Stimulated activated CD8-positive, alpha-beta memory T cell treated with anti-CD3 and anti-CD28 coated beads, Interleukin-15, amount 100 ng/mL, for 24 hours (primary cell): ENCODE measurements around the gene REM1.
A peak's percentile ranks its signal among the peaks of the same experiment; 100 is the strongest.
"Not testable (repeated sequence)": the region's sequence is repeated elsewhere in the genome, so short reads cannot be mapped to it uniquely, and the experiment has no call there.

Experiments used
- DNase-seq: peaks from one replicate; pipeline ENCODE4 v3.0.0-alpha.2; 2020; ENCODE audit warnings: low read depth

Gene REM1

GRCh38 chr20:31485450-31486339 lies 10.6 kb downstream of the REM1 start:
- DNase-seq, result no peak

- no peak for DNase-seq
These were observed 13.0 kb downstream of the REM1 start for GRCh38 chr20:31488115-31488514.

GRCh38 chr20:31489152-31489551 lies 14.1 kb downstream of the REM1 start:
- no peak for DNase-seq

GRCh38 chr20:31490752-31491151 lies 15.7 kb downstream of the REM1 start:
- DNase-seq, result no peak

GRCh38 chr20:31494131-31494530 lies 19.0 kb downstream of the REM1 start:
- no peak for DNase-seq

GRCh38 chr20:31496761-31497295 lies 21.7 kb downstream of the REM1 start:
- DNase-seq, result no peak

- DNase-seq, result no peak
These were observed 22.9 kb downstream of the REM1 start for GRCh38 chr20:31497838-31498540.

- DNase-seq, result no peak
These were observed 25.4 kb downstream of the REM1 start for GRCh38 chr20:31500527-31500926.

GRCh38 chr20:31502884-31503673 lies 28.0 kb downstream of the REM1 start:
- DNase-seq, result peak; percentile 49

GRCh38 chr20:31505903-31506302 lies 30.8 kb downstream of the REM1 start:
- no peak for DNase-seq

GRCh38 chr20:31508517-31509244 lies 33.6 kb downstream of the REM1 start:
- DNase-seq, result no peak

GRCh38 chr20:31514154-31515071 lies 39.3 kb downstream of the REM1 start, which contains the start of gene HM13:
HM13 (plus strand) TSS chr20:31514442; CDS start chr20:31514552, 110 bp downstream.
- DNase-seq, result peak; percentile 76

GRCh38 chr20:31515072-31515774 lies 40.1 kb downstream of the REM1 start:
- no peak for DNase-seq

- DNase-seq, result no peak
These were observed 40.7 kb downstream of the REM1 start for GRCh38 chr20:31515775-31516107.

- DNase-seq, result no peak
These were observed 41.1 kb downstream of the REM1 start for GRCh38 chr20:31516166-31516565.

- DNase-seq, result no peak
These were observed 41.6 kb downstream of the REM1 start for GRCh38 chr20:31516651-31517050.

GRCh38 chr20:31517373-31517772 lies 42.3 kb downstream of the REM1 start:
- DNase-seq, result no peak

- not testable (repeated sequence) for DNase-seq
These were observed 46.2 kb downstream of the REM1 start for GRCh38 chr20:31521267-31521666.

- no peak for DNase-seq
These were observed 47.6 kb downstream of the REM1 start for GRCh38 chr20:31522731-31523130.
